Inflammatory macrophage treated with lipopolysaccharide for 4 hours (primary cell): ENCODE results near the gene PPIA.
"Not testable (repeated sequence)": the region's sequence is repeated elsewhere in the genome, so short reads cannot be mapped to it uniquely, and the experiment has no call there.

Experiments
- DNase-seq: peaks from one replicate; pipeline ENCODE4 v3.0.0-alpha.2; 2020

The PPIA gene

DNA sequence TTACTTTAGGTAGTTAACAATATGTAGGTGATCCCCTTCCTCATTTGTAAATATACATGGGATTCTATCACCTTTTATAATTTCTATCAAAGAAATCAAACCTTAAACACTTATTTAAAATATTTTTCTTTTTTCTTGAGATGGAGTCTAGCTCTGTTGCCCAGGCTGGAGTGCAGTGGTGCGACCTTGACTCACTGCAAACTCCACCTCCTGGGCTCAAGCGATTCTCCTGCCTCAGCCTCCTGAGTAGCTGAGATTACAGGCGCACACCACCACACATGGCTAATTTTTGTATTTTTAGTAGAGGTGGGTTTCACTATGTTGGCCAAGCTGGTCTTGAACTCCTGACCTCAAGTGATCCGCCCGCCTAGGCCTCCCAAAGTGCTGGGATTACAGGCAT, 47.0 kb downstream of the PPIA start:
- not testable (repeated sequence) for DNase-seq

GRCh38 chr7:44845451-44845850, 49.0 kb downstream of the PPIA start:
- peak; percentile 77 for DNase-seq

DNA sequence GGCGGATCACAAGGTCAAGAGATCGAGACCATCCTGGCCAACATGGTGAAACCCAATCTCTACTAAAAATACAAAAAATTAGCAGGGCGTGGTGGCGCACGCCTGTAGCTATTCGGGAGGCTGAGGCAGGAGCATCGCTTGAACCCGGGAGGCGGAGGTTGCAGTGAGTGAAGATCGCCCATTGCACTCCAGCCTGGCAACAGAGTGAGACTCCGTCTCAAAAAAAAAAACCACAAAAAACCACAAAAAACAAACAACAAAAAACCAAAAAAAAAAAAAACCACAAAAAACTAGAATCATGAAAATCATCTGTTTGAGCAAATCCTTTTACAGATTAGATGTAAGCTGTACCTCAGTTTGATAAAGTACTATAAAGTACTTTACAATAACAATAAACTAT, 49.9 kb downstream of the PPIA start:
- DNase-seq = not testable (repeated sequence)

GRCh38 chr7:44846816-44847508, 50.5 kb downstream of the PPIA start:
- DNase-seq = no peak

GRCh38 chr7:44847509-44847919, 51.0 kb downstream of the PPIA start:
- DNase-seq = peak; percentile 86

GRCh38 chr7:44847920-44848634, 51.6 kb downstream of the PPIA start, which contains the start of gene H2AZ2:
H2AZ2 (minus strand) TSS chr7:44848087; CDS start chr7:44847971, 116 bp downstream.
- DNase-seq = peak; percentile 100

- no peak for DNase-seq
Measured at GRCh38 chr7:44849259-44849884, 52.9 kb downstream of the PPIA start.

- peak; percentile 19 for DNase-seq
Measured at GRCh38 chr7:44849885-44850544, 53.5 kb downstream of the PPIA start.

DNA sequence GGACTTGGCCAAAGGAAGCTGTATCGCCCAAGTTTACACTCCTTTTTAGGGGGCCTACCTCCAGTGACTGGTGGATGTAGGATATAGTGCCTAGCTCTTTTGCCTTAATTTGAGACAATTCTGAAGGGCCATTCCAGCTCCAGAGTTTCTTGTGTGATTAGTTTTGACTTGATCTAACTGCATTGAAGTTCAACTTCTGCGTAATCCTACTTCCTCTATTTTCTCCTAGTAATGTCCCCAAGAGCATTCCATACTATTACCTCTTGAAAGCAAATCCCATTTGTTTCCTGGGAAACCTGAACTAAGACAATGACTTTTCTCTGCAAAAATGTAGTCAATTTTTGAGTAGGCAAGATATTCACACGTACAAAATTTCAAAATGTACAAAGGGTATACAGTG, 56.1 kb downstream of the PPIA start:
- DNase-seq = no peak
